ENCODE measurements around the gene ZNF174.

DNA sequence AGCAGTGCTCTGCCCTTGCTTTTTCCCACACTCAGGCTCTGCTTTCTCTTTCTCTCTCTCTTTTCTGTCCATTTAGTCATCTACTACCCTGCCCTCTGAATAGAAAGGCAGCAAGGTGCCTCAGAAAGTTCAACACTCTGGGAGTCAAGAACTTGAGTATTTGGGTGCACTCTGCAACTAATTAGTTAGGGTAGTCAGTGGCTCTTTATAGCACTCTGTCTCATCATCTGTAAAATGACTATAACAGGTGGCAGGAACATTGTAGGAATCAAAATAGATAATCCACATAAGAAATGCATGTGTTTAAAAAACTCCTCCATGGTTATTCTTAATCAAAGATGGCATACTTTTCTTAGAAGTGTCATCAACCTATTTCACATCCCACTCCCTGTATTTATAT is 38.1 kb upstream of the ZNF174 start:
- no peak for TF ChIP-seq CTCF (IDR thresholded peaks at IDR 0.05; ENCODE audit: low read length)
- no peak for TF ChIP-seq EZH2 (IDR thresholded peaks at IDR 0.05; ENCODE audit: borderline replicate concordance, low read length)
